Measurements from ENCODE around the gene LOXL1.
A peak's percentile ranks its signal among the peaks of the same experiment; 100 is the strongest.

The LOXL1 gene

GRCh38 chr15:73939138-73939537 is 12.9 kb downstream of the LOXL1 start:
- DNase-seq (ENCODE audit: low read depth): no peak

GRCh38 chr15:73940061-73940981 is 14.1 kb downstream of the LOXL1 start:
- DNase-seq (ENCODE audit: low read depth): no peak

- DNase-seq (ENCODE audit: low read depth): no peak
Observed at GRCh38 chr15:73941044-73941443, 14.8 kb downstream of the LOXL1 start.

- DNase-seq (ENCODE audit: low read depth): no peak
Observed at GRCh38 chr15:73941449-73941848, 15.2 kb downstream of the LOXL1 start.

GRCh38 chr15:73941871-73942635 is 15.8 kb downstream of the LOXL1 start:
- DNase-seq (ENCODE audit: low read depth): no peak

GRCh38 chr15:73942751-73943270 is 16.5 kb downstream of the LOXL1 start:
- DNase-seq (ENCODE audit: low read depth): no peak

- no peak for DNase-seq (ENCODE audit: low read depth)
Observed at GRCh38 chr15:73944161-73945129, 18.2 kb downstream of the LOXL1 start.

GRCh38 chr15:73945130-73945508 is 18.9 kb downstream of the LOXL1 start:
- DNase-seq (ENCODE audit: low read depth): no peak

- DNase-seq (ENCODE audit: low read depth): no peak
Observed at GRCh38 chr15:73946046-73946721, 19.9 kb downstream of the LOXL1 start.

GRCh38 chr15:73946795-73947370 is 20.6 kb downstream of the LOXL1 start:
- DNase-seq (ENCODE audit: low read depth): no peak

- no peak for DNase-seq (ENCODE audit: low read depth)
Observed at GRCh38 chr15:73947651-73948050, 21.4 kb downstream of the LOXL1 start.

- DNase-seq (ENCODE audit: low read depth): no peak
Observed at GRCh38 chr15:73948396-73948795, 22.1 kb downstream of the LOXL1 start.

GRCh38 chr15:73948982-73949381 is 22.7 kb downstream of the LOXL1 start:
- DNase-seq (ENCODE audit: low read depth): no peak

- DNase-seq (ENCODE audit: low read depth): no peak
Observed at GRCh38 chr15:73949496-73949895, 23.2 kb downstream of the LOXL1 start.

GRCh38 chr15:73950479-73950830 is 24.2 kb downstream of the LOXL1 start:
- DNase-seq (ENCODE audit: low read depth): no peak

- peak; percentile 39 for DNase-seq (ENCODE audit: low read depth)
Observed at GRCh38 chr15:73950831-73951561, 24.7 kb downstream of the LOXL1 start.

- DNase-seq (ENCODE audit: low read depth): no peak
Observed at GRCh38 chr15:73951601-73952000, 25.3 kb downstream of the LOXL1 start.

- DNase-seq (ENCODE audit: low read depth): no peak
Observed at GRCh38 chr15:73952171-73952912, 26.1 kb downstream of the LOXL1 start.

Data from stimulated activated CD8-positive, alpha-beta memory T cell treated with anti-CD3 and anti-CD28 coated beads, Interleukin-7, amount 100 ng/mL, for 24 hours (primary cell).